HG02763 (cell line): ENCODE results near the gene USP36.
A peak's percentile ranks its signal among the peaks of the same experiment; 100 is the strongest.
"Not testable (repeated sequence)": the region's sequence is repeated elsewhere in the genome, so short reads cannot be mapped to it uniquely, and the experiment has no call there.

ENCODE experiments used
- ATAC-seq: cut with Tn5 transposase; IDR thresholded peaks from one replicate; pipeline ENCODE4 v1.9.1; 2021; ENCODE audit warnings: mild to moderate bottlenecking, moderate library complexity; ENCODE audit not compliant: unreplicated experiment

Gene USP36

DNA sequence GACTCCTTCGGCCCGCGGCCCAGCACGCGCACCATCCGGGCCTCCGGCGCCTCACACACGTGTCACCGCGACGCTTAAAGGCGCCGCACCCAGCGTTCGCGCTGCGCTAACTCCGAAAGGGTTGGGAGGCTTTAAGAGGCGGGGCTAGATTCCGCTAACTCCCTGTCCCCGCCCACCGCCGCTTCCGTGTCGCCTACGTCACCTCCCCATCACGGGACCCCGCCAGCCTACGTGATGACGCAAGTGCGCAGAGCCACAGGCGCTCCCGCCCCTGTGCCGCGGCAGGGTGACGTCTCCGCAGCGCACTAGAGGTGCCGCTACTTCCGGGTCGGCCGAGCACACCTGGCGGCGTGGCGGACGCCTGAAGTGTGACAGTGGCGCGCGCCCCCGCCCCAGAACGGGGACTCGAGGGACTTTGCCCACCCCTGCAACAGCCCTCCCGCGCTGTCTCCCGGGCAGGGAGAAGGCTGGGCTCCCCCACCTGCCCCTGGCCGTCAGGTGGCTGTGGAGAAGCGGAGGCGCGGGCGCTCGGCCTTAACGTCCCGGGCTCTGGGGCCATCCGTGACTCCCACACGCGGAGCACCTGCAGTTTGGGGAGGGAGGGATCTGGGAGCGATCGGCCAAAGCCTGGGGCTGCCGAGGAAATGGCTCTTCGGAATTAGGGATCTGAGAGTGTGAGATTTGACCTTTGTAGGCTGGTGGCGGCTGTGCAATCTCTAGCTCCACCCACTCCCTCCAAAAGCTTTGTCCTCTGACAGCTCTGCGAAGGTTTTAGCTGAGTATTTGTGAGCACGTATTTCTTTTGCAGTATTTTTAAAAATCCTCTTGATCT, at the start of gene USP36:
TSS of gene USP36 (minus strand) at position 35 of the 832 bp plus-strand sequence. CDS start 4,451 bp downstream, outside the sequence.
- peak; percentile 89 for ATAC-seq

DNA sequence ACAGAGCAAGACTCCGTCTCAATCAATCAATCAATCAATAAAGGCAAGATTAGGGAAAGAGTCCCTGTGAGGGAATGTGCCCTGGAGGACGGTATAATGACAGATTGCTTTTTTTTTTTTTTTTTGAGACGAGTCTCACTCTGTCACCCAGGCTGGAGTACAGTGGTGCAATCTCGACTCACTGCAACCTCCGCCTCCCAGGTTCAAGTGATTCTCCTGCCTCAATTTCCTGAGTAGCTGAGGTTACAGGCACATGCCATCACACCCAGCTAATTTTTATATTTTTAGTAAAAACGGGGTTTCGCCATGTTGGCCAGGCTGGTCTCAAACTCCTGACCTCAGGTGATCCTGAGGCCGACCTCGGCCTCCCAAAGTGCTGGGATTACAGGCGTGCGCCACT, 49.5 kb upstream of the USP36 start:
- not testable (repeated sequence) for ATAC-seq

- ATAC-seq: no peak
Measured at GRCh38 chr17:78889531-78889930, 48.9 kb upstream of the USP36 start.

GRCh38 chr17:78888941-78889518, 48.4 kb upstream of the USP36 start:
- no peak for ATAC-seq

DNA sequence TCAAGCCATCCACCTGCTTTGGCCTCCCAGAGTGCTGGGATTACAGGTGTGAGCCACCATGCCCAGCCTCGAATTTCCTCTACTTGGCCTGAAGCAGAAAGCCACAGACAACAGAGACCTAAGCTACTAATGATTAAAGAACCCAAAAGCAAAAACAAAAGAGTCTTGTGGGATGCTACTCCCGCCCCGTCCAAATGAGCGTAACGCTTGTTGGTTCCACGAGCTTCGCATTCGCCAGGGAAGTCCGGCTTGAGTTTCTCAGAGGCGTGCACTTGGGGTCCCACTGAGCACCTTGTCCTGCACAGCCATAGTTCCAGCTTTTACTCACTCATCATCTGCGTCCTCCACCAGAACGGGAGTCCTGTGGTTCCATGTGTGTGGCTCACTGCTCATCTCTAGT, 46.3 kb upstream of the USP36 start:
- ATAC-seq: no peak

GRCh38 chr17:78885956-78886355, 45.3 kb upstream of the USP36 start:
- no peak for ATAC-seq

DNA sequence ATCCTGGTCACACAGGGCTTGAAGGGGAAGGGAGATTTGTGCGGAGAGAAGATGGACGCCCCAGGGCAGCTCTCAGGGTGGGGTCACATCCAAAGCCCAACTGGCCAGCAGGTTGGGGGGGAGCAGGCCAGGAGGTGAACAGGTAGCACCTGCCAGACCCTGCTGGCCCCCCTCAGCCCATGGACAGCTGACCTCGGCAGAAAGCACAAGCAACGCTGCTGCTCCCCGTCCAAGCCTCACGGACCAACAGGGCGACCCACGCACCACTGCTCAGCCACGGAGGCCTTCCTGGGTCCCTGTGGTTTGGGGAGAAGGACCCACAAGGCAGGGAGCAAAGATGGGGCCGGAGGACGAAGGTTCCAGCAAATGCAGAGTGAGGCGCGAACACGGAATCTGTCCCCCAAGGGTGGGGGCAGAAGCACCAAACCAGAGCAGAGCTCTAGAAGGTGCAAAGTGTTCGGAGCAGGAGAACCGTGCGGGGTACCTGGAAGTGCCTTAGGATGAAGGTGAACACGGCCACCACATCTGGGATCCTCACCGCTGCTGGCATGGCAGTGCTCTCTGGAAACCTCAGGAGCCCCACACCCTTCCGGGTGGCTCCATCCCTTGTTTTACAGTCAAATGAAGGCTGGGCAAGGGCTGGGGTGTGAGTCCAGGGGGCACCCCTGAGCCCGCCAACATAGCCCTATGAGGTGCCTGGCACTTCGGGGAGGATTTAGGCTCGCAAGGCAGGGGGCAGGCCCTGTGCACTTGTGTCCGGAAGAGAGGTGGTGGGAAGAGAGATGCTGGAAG, 44.5 kb upstream of the USP36 start:
- ATAC-seq: no peak

DNA sequence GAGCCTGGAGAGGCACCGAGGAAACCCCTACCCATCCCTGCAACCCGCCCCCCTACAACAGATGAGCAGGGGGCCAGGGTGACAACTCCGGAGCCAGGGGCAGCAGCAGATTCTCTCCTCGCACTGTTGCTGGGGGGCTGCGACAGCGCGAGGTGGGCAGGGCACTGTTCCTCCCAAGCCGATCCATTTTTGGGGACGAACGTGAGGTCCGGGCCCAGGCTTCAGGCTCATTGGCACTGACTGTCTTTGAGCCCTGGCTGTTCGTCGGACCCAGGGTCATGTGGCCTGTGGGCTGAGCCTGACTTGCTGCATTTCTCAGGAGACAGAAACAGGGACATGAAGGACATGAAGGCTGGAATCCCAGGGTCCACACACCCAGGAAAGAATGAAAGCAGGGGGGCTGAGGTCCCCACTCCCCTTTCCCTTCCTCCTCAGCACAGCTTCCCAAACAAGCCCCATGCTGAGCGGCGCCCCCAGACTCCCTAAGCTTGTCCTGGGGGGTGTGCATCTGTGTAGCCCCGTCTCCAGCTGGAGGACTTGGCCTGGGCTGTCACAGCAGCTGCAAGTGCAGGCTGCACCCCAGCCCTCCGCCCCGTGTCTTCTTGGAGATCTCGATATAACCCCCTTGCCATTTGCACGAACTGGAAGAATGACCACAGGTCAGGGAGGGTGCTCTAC, 43.7 kb upstream of the USP36 start:
- ATAC-seq: no peak

GRCh38 chr17:78883533-78884131, 43.0 kb upstream of the USP36 start:
- no peak for ATAC-seq

DNA sequence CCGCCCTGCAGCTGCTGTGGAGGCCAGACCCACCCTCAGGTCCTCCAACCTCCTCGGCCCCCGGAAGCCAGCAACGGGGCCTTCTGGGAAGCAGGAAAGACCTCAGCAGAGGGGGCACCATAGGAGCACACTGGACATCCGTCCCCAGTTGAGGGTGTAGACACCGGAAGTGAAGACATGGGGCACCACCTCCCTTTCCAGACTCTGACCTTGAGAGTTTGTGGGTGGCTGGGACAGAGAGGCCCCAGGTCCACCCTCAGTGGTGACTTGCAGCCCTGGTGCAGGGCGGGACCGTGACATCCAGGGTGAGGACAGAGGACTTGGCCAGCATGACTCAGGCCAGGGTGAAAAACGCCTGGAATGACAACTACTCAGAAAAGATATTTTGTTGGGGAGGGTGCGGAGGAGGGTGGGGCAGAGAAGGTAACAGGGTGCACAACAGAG, 42.5 kb upstream of the USP36 start:
- no peak for ATAC-seq

DNA sequence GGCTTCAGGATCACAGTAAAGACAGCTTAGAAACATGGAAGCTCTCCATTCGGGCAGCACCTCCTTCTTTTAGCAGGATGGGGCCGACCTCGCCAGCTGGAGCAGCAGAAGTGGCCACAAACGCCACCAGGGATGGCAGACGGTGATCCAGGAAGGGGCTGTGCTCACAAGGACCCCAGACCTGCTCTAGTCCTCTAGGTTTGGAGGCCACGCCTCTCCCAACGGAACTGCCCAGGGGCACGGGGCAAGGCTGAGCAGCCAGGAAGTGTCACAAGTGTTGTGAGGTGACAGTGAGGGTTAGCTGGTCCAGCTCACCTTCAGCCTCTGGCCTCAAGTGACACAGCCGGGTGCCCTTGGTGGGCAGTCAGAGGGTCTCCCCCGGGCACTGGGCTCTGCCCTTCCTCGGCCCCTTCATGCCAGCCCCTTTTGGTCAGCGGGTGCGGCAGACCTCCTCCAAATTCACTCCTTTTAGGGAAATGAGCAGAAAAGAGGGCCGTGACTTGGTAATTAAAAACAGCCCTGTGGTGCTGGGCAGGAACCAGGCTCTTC, 42.0 kb upstream of the USP36 start:
- no peak for ATAC-seq

- no peak for ATAC-seq
Measured at GRCh38 chr17:78879635-78880186, 39.1 kb upstream of the USP36 start.

DNA sequence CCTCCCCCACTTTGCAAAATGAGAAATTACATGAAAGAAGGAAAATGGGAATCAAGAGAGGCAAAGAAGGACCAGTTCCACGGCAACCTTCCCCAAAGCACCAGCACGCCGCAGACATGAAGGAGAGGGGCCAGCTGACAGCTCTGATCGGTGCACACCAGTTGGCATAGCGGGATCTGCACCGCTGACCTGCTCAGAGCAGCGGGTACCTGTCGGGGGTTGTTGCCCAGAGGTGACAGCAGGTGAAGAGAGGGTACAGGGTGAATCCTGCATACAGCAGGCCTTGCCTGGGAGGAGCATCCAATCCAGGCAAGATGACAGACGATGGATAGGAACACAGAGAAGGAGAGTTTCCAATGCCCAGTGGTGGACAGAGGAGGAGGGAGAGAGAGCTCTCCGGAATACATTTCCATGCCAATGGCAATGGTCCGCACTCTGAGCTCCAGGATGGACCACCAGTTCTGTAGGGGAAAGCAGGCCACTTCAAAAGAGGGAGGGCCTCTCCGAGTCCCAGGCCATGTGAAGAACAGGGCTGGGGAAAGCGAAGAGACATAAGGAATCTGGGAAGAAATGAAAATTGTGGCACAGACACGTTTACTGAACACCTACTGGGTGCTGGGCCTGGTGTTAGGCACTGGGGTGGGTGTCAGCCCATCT, 38.4 kb upstream of the USP36 start:
- ATAC-seq: no peak

DNA sequence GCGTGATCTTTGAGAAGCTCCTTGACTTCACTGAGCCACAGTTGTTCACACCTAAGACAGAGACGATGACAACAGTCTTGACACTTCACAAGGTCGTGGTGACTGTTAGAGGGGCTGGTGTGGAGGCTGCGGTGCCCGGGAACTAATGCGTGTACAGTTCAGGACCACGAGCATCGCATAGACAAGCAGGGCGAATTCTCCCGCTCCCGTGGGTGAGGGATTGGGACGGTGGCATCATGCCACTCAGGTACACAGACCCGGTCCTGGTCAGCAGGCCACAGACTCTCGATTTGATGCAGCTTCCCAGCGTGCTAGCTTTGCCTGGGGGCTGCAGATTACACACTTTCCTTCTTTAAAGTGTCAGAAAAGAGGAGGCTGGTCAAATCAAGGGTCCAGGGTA, 37.6 kb upstream of the USP36 start:
- ATAC-seq: no peak

DNA sequence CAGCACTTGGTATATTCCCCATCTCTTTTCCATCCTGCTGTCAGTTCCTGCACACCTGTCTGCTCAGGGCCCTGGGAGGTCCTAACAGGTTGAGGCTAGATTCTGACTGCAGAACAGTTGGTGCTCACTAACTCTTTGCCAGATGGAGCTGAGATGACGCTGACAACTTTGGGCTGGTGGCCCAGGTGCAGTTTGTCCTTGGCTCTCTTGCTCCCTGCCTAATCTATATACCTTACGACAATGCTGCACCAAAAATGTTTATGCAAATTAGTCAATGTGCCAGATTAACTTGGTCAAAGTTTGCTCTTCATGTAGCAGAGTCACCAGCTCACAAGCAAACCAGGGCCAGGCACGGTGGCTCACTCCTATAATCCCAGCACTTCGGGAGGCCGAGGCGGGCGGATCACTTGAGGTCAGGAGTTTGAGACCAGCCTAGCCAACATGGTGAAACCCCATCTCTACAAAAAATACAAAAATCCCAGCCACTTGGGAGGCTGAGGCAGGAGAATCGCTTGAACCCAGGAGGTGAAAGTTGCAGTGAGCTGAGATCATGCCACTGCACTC, 36.4 kb upstream of the USP36 start:
- not testable (repeated sequence) for ATAC-seq

- ATAC-seq: no peak
Measured at GRCh38 chr17:78876094-78876597, 35.5 kb upstream of the USP36 start.

DNA sequence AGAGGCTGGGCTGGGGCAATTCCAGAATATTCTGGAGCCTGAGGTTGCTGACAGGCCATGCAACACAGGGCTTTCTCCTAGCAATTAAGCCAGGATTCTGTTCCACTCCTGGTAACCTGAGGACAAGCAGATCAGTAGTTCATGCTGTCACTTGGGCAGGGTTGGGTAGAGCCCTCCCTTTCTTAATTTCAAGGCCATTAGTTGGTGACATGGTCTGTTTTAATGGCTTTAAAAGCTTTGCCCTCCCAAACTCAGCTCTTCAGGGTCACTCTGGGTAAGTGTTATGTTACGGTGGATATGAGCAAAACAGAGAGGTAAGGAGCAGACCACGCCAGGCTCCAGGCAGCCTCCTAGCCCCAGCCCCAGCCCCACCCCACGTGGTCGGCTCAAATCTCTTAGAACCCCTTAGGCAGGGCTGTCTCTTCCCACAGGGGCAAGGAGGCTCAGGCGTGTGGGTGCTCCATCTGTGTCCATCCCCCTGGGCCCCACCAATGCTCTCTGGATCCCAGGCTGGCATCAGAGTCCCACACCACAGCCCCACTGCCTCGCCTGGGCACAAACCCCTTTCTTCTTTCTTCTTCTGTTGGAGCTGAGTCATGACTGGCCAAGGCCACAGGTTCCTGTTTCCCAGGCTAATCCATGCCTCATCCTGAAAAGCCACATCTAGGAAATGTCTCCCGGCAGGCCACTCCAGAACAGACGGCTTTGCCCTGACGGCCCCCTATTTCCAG, 34.9 kb upstream of the USP36 start:
- ATAC-seq: no peak
